ENCODE data around the gene DUSP5.

GRCh38 chr10:110491346-110491745 lies 6.4 kb upstream of the DUSP5 start:
- TF ChIP-seq POLR2A (IDR thresholded peaks at IDR 0.05): no peak
- TF ChIP-seq, protein P1, sequence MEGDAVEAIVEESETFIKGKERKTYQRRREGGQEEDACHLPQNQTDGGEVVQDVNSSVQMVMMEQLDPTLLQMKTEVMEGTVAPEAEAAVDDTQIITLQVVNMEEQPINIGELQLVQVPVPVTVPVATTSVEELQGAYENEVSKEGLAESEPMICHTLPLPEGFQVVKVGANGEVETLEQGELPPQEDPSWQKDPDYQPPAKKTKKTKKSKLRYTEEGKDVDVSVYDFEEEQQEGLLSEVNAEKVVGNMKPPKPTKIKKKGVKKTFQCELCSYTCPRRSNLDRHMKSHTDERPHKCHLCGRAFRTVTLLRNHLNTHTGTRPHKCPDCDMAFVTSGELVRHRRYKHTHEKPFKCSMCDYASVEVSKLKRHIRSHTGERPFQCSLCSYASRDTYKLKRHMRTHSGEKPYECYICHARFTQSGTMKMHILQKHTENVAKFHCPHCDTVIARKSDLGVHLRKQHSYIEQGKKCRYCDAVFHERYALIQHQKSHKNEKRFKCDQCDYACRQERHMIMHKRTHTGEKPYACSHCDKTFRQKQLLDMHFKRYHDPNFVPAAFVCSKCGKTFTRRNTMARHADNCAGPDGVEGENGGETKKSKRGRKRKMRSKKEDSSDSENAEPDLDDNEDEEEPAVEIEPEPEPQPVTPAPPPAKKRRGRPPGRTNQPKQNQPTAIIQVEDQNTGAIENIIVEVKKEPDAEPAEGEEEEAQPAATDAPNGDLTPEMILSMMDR (IDR thresholded peaks at IDR 0.05 in 4 of 5, conservative IDR thresholded peaks at IDR 0.05 in 1 of 5): no peak
